ENCODE measurements around the gene TMEM269.

TMEM269 gene

DNA sequence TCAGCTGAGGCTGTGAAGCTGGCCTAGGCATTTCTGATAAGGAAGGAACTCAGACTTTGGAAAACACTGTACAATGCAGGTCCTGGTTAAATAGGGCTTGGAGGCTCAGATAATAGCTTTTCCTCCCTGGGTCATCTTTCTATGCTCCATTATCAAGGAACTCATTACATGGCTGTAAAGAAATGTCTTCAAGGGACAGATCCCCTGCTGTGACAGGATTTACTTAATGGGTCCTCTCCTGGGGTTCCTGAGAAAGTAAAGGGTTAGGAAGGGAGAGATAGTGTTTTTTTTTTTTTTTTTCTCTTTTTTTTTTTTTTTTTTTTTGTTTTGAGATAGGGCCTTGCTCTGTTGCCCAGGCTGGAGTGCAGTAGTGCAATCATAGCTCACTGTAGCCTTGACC is 46.5 kb downstream of the TMEM269 start:
- Histone ChIP-seq H3K79me2 (ENCODE audit: insufficient read depth, low read length) (no peaks in the 10 kb centered on the region), H4K20me1 (ENCODE audit: low read depth, low read length) (no peaks in the 10 kb centered on the region), H3K27me3 (ENCODE audit: low read length) (no peaks in the 10 kb centered on the region), H3K36me3 (ENCODE audit: low read length) (no peaks in the 10 kb centered on the region), H3K4me3 (ENCODE audit: insufficient read depth, low read length, poor library complexity, severe bottlenecking) (no peak overlapping the region), H3F3A (ENCODE audit: insufficient read depth) (no peaks in the 10 kb centered on the region), H3K9ac (ENCODE audit: low read length) (no peak overlapping the region), H3K9me2 (replicated peaks; ENCODE audit: insufficient read depth, low read length) (no peaks in the 10 kb centered on the region), H3K4me2 (ENCODE audit: low read depth, low read length, poor library complexity, severe bottlenecking) (no peak overlapping the region), H2AFZ (ENCODE audit: low read depth, low read length, severe bottlenecking) (no peak overlapping the region), H3K27ac (ENCODE audit: low read depth, low read length) (no peak overlapping the region), H3K9me3 (ENCODE audit: insufficient read depth, low read length) (no peaks in the 10 kb centered on the region)
- TF ChIP-seq EZH2phosphoT487 (conservative IDR thresholded peaks at IDR 0.05; ENCODE audit: low read length), result no peak
- no peak for TF ChIP-seq CTCF (IDR thresholded peaks at IDR 0.05; ENCODE audit: insufficient read depth, low read length, poor library complexity, severe bottlenecking)

- Histone ChIP-seq H3K9ac (ENCODE audit: low read length) (no peak overlapping the region), H3K79me2 (ENCODE audit: insufficient read depth, low read length) (no peaks in the 10 kb centered on the region)
Observed at GRCh38 chr1:42832641-42833240, 48.0 kb downstream of the TMEM269 start.

DNA sequence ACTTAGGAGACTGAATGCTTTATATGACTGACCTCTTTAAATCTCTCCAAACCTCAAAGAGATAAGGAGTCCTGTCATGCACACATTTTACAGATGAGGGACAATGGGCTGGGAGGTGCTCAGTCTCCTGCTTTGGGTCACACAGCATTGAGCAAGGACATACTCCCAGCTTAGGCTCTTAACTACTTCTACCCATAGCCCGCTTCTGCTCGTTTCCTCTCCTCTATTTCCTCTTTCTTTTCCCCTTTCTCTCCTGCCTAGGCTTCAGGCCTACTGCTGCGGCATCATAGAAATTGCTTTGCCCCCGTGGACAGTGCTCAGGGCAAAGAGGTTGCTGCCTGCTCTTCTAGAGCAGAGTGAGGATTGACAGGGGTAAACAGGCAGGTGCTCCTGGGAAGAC is 49.2 kb downstream of the TMEM269 start:
- Histone ChIP-seq H3K4me3 (ENCODE audit: insufficient read depth, low read length, poor library complexity, severe bottlenecking) (no peak overlapping the region), H3F3A (ENCODE audit: insufficient read depth) (no peaks in the 10 kb centered on the region), H3K27me3 (ENCODE audit: low read length) (no peaks in the 10 kb centered on the region), H3K36me3 (ENCODE audit: low read length) (no peaks in the 10 kb centered on the region), H2AFZ (ENCODE audit: low read depth, low read length, severe bottlenecking) (no peak overlapping the region), H3K4me2 (ENCODE audit: low read depth, low read length, poor library complexity, severe bottlenecking) (no peak overlapping the region), H3K9me3 (ENCODE audit: insufficient read depth, low read length) (no peaks in the 10 kb centered on the region), H4K20me1 (ENCODE audit: low read depth, low read length) (no peaks in the 10 kb centered on the region), H3K9ac (ENCODE audit: low read length) (no peak overlapping the region), H3K79me2 (ENCODE audit: insufficient read depth, low read length) (no peaks in the 10 kb centered on the region), H3K27ac (ENCODE audit: low read depth, low read length) (no peak overlapping the region), H3K9me2 (replicated peaks; ENCODE audit: insufficient read depth, low read length) (no peaks in the 10 kb centered on the region)
- TF ChIP-seq EZH2phosphoT487 (conservative IDR thresholded peaks at IDR 0.05; ENCODE audit: low read length), result no peak
- no peak for TF ChIP-seq CTCF (IDR thresholded peaks at IDR 0.05; ENCODE audit: insufficient read depth, low read length, poor library complexity, severe bottlenecking)

More at GRCh38 chr1:42832641-42833240, 48.0 kb downstream of the TMEM269 start:
- H2AFZ ChIP-seq (ENCODE audit: low read depth, low read length, severe bottlenecking), result no peak overlapping the region
- no peaks in the 10 kb centered on the region for H3F3A ChIP-seq (ENCODE audit: insufficient read depth)
- no peaks in the 10 kb centered on the region for H3K9me2 ChIP-seq (replicated peaks; ENCODE audit: insufficient read depth, low read length)
- no peak overlapping the region for H3K27ac ChIP-seq (ENCODE audit: low read depth, low read length)
- no peaks in the 10 kb centered on the region for H3K9me3 ChIP-seq (ENCODE audit: insufficient read depth, low read length)
- no peaks in the 10 kb centered on the region for H3K27me3 ChIP-seq (ENCODE audit: low read length)
- no peak for TF ChIP-seq EZH2phosphoT487 (conservative IDR thresholded peaks at IDR 0.05; ENCODE audit: low read length)
- no peak for TF ChIP-seq CTCF (IDR thresholded peaks at IDR 0.05; ENCODE audit: insufficient read depth, low read length, poor library complexity, severe bottlenecking)
- no peak overlapping the region for H3K4me3 ChIP-seq (ENCODE audit: insufficient read depth, low read length, poor library complexity, severe bottlenecking)
- no peaks in the 10 kb centered on the region for H3K36me3 ChIP-seq (ENCODE audit: low read length)
- H3K4me2 ChIP-seq (ENCODE audit: low read depth, low read length, poor library complexity, severe bottlenecking), result no peak overlapping the region
- no peaks in the 10 kb centered on the region for H4K20me1 ChIP-seq (ENCODE audit: low read depth, low read length)
